Right atrium auricular region (tissue), 2 donors: ENCODE data around the gene C20orf141. TPM values are rescaled to one million over a fixed set of nuclear protein-coding genes. Genes with fewer than 3 reads are reported as not detected.

Experiments used
- DNase-seq: peaks from one replicate; pipeline ENCODE4 v3.0.0-alpha.2; 2019; ENCODE audit warnings: low spot score
- H3K27ac ChIP-seq, 2 donors: fragments of 200-600 bp; sonication (generic); 1 replicate in 1 of 2; 2 replicates in 1 of 2; pipeline ENCODE4 v1.5.1; 2016 to 2019
- H3K27me3 ChIP-seq, 2 donors: fragments of 200-600 bp; sonication (generic); one replicate each; pipeline versions ENCODE4 v1.5.1 to v1.6.0; 2017 to 2019
- H3K36me3 ChIP-seq: fragments of 200-600 bp; sonication (generic); one replicate; pipeline ENCODE4 v1.5.1; 2016
- H3K4me1 ChIP-seq, 2 donors: fragments of 200-600 bp; sonication (generic); one replicate each; pipeline versions ENCODE4 v1.5.1 to v1.6.0; 2017 to 2019
- H3K4me3 ChIP-seq, 2 donors: fragments of 200-600 bp; sonication (generic); 1 replicate in 1 of 2; 2 replicates in 1 of 2; pipeline ENCODE4 v1.5.1; 2017 to 2019; ENCODE audit warnings: mild to moderate bottlenecking in 1 of 2, moderate library complexity in 1 of 2
- H3K9me3 ChIP-seq, 2 donors: fragments of 200-600 bp; sonication (generic); one replicate each; pipeline ENCODE4 v1.5.1; 2019
- CTCF ChIP-seq, 2 donors: fragments of 200-600 bp; sonication (generic); IDR thresholded peaks; one replicate each; pipeline ENCODE4 v1.5.1; 2019; ENCODE audit warnings: antibody characterized with exemption in 2 of 2
- total RNA-seq, 2 donors: library from RNA; depleted of rRNA; stranded (reverse); fragments of >200 nt; gene quantifications; one replicate each; pipeline ENCODE4 v1.1.0, GENCODE V29; 2016

Gene C20orf141
- total RNA-seq, 2 donors from 2014 or later = not detected

DNA sequence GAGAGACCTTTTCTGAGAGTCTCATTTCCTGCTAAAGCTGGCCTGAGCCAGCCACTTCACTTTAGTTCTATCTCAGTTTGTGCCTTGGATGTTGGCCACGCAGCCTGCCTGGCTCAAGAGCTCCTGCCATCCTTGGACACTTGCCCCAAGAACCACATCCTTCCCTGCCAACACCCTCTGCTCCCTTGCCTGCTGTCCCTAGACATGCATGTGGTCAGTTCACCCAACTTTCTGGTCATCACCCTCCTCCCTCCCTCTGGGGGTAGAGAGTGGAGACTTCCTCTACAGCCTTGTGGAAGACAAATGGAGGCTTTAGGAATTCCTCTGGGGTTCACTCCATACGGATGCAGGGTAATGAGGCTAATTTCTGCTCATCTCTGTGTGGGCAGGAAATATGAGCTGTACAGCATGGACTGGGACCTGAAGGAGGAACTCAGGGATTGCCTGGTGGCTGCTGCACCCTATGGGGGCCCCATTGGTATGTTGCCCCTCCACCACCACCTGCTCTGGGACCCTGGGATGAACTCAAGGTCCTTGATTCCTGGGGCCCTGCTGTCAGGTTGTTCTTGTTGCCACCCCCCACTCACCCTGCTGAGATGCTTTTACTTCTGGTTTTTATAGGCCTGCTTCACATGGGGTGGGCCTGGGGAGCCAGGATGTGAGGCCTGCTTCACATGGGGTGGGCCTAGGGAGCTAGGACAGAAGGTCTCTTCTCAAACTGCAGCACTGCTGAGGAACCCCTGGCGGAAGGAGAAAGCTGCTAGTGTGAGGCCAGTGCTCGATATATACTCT, 44.7 kb downstream of the C20orf141 start:
- H3K27ac ChIP-seq = no peak overlapping the region
- no peaks in the 10 kb centered on the region for H3K9me3 ChIP-seq
- TF ChIP-seq CTCF (IDR thresholded peaks at IDR 0.05) = no peak
- H3K4me3 ChIP-seq = no peak overlapping the region
- no peaks in the 10 kb centered on the region for H3K27me3 ChIP-seq
- peaks cover 23% of the 10 kb centered on the region for H3K36me3 ChIP-seq
- H3K4me1 ChIP-seq = peaks cover 0 to 10% of the 10 kb centered on the region in 2 donors
- no peak for DNase-seq

GRCh38 chr20:2864626-2865025, 49.8 kb downstream of the C20orf141 start:
- peaks cover 39% of the 10 kb centered on the region for H3K36me3 ChIP-seq
- H3K9me3 ChIP-seq = no peaks in the 10 kb centered on the region
- DNase-seq = no peak

GRCh38 chr20:2865101-2865500, 50.3 kb downstream of the C20orf141 start:
- Histone ChIP-seq H3K27me3 (no peaks in the 10 kb centered on the region), H3K36me3 (peaks cover 39% of the 10 kb centered on the region), H3K9me3 (no peaks in the 10 kb centered on the region), H3K4me1 (no peaks in the 10 kb centered on the region), H3K4me3 (no peak overlapping the region), H3K27ac (no peak overlapping the region)
- DNase-seq = no peak
- no peak for TF ChIP-seq CTCF (IDR thresholded peaks at IDR 0.05)

More at GRCh38 chr20:2864626-2865025, 49.8 kb downstream of the C20orf141 start:
- no peak for TF ChIP-seq CTCF (IDR thresholded peaks at IDR 0.05)
- H3K27ac ChIP-seq = no peak overlapping the region
- H3K27me3 ChIP-seq = no peaks in the 10 kb centered on the region
- no peak overlapping the region for H3K4me3 ChIP-seq
- peaks cover 0 to 1% of the 10 kb centered on the region in 2 donors for H3K4me1 ChIP-seq

Other genes starting within 250 kb of the C20orf141 start
- gene NOP56, start 162.4 kb upstream of the C20orf141 start, total RNA-seq = 10 to 100 TPM; 30.9 to 47.1 TPM
- gene IDH3B, start 150.8 kb upstream of the C20orf141 start, total RNA-seq = 100 to 1,000 TPM; 145 to 217 TPM
- gene EBF4, start 122.2 kb upstream of the C20orf141 start, total RNA-seq = 1 to 10 TPM; 2.5 to 8.5 TPM
- 1 to 10 TPM; 2.9 to 4.4 TPM for gene CPXM1, start 14.4 kb upstream of the C20orf141 start, total RNA-seq
- gene TMEM239, start 1.4 kb downstream of the C20orf141 start, total RNA-seq = not detected
- gene PCED1A, start 25.7 kb downstream of the C20orf141 start, total RNA-seq = 10 to 100 TPM in 1 of 2 donors, 1 to 10 TPM in 1; 8.3 to 10.0 TPM
- gene VPS16, start 25.8 kb downstream of the C20orf141 start, total RNA-seq = 10 to 100 TPM; 12.8 to 16.4 TPM
- 10 to 100 TPM; 32.8 to 46.0 TPM for gene PTPRA, start 58.5 kb downstream of the C20orf141 start, total RNA-seq
- not detected for gene GNRH2, start 228.6 kb downstream of the C20orf141 start, total RNA-seq
- 10 to 100 TPM; 44.7 to 45.4 TPM for gene MRPS26, start 231.1 kb downstream of the C20orf141 start, total RNA-seq